ENCODE results near the gene AIF1.

The AIF1 gene

GRCh38 chr6:31654574-31655348 is 39.7 kb downstream of the AIF1 start:
- H3K36me3 Mint-ChIP-seq (ENCODE audit: low read depth): peaks cover 83% of the 10 kb centered on the region
- H3K9me3 Mint-ChIP-seq: no peaks in the 10 kb centered on the region
- H3K27ac Mint-ChIP-seq: no peak overlapping the region
- intact Hi-C loops (cut with micrococcal nuclease): no loop called here
- H3K4me1 Mint-ChIP-seq (ENCODE audit: low read depth): peaks cover 65% of the 10 kb centered on the region
- H3K27me3 Mint-ChIP-seq: no peaks in the 10 kb centered on the region
- H3K4me3 Mint-ChIP-seq: no peak overlapping the region

GRCh38 chr6:31655349-31656237 is 40.6 kb downstream of the AIF1 start, which contains the start of gene APOM:
Gene APOM (plus strand): TSS chr6:31655894. CDS start chr6:31655967, 73 bp downstream.
- Mint-ChIP-seq H3K36me3 (ENCODE audit: low read depth) (peaks cover 81% of the 10 kb centered on the region), H3K4me1 (ENCODE audit: low read depth) (peaks cover 59% of the 10 kb centered on the region), H3K27ac (no peak within 1 kb of the TSS), H3K27me3 (no peaks in the 10 kb centered on the region), H3K9me3 (no peaks in the 10 kb centered on the region), H3K4me3 (no peak within 1 kb of the TSS)
- intact Hi-C loops (cut with micrococcal nuclease): no loop called here

- Mint-ChIP-seq H3K4me1 (ENCODE audit: low read depth) (peaks cover 63% of the 10 kb centered on the region), H3K4me3 (peak overlapping the region; percentile 28), H3K36me3 (ENCODE audit: low read depth) (peaks cover 75% of the 10 kb centered on the region), H3K9me3 (no peaks in the 10 kb centered on the region), H3K27ac (peak overlapping the region; percentile 10), H3K27me3 (no peaks in the 10 kb centered on the region)
- intact Hi-C loops (cut with micrococcal nuclease): no loop called here
Measured at GRCh38 chr6:31657406-31658157, 42.5 kb downstream of the AIF1 start.

- Mint-ChIP-seq H3K9me3 (no peaks in the 10 kb centered on the region), H3K4me1 (ENCODE audit: low read depth) (peaks cover 70% of the 10 kb centered on the region), H3K27me3 (no peaks in the 10 kb centered on the region), H3K36me3 (ENCODE audit: low read depth) (peaks cover 75% of the 10 kb centered on the region), H3K27ac (peak overlapping the region; percentile 10), H3K4me3 (peak overlapping the region; percentile 28)
- intact Hi-C loops (cut with micrococcal nuclease): no loop called here
Measured at GRCh38 chr6:31658158-31658688, 43.2 kb downstream of the AIF1 start.

- Mint-ChIP-seq H3K4me1 (ENCODE audit: low read depth) (peaks cover 79% of the 10 kb centered on the region), H3K9me3 (no peaks in the 10 kb centered on the region), H3K27ac (peak overlapping the region; percentile 95), H3K27me3 (no peaks in the 10 kb centered on the region), H3K36me3 (ENCODE audit: low read depth) (peaks cover 84% of the 10 kb centered on the region), H3K4me3 (peak overlapping the region; percentile 83)
- intact Hi-C loops (cut with micrococcal nuclease): no loop called here
Measured at GRCh38 chr6:31658983-31659648, 44.1 kb downstream of the AIF1 start.

GRCh38 chr6:31659649-31660380 is 44.8 kb downstream of the AIF1 start:
- no peaks in the 10 kb centered on the region for H3K9me3 Mint-ChIP-seq
- no peaks in the 10 kb centered on the region for H3K27me3 Mint-ChIP-seq
- H3K4me1 Mint-ChIP-seq (ENCODE audit: low read depth): peaks cover 86% of the 10 kb centered on the region
- intact Hi-C loops (cut with micrococcal nuclease): loop anchor here (1.0 kb wide), 1 partner anchor 8 kb away; the partner anchor contains the start of gene BAG6
- H3K36me3 Mint-ChIP-seq (ENCODE audit: low read depth): peaks cover 91% of the 10 kb centered on the region
- peak overlapping the region; percentile 83 for H3K4me3 Mint-ChIP-seq
- peak overlapping the region; percentile 95 for H3K27ac Mint-ChIP-seq

- H3K27ac Mint-ChIP-seq: peak within 1 kb of the TSS; percentile 95
- no peaks in the 10 kb centered on the region for H3K27me3 Mint-ChIP-seq
- H3K9me3 Mint-ChIP-seq: no peaks in the 10 kb centered on the region
- peak within 1 kb of the TSS; percentile 83 for H3K4me3 Mint-ChIP-seq
- H3K4me1 Mint-ChIP-seq (ENCODE audit: low read depth): peaks cover 82% of the 10 kb centered on the region
- intact Hi-C loops (cut with micrococcal nuclease): loop anchor here (1.0 kb wide), 1 partner anchor 8 kb away; the partner anchor contains the start of gene BAG6
- H3K36me3 Mint-ChIP-seq (ENCODE audit: low read depth): peaks cover 86% of the 10 kb centered on the region
Measured at GRCh38 chr6:31660381-31661261, 45.6 kb downstream of the AIF1 start, which contains the start of gene C6orf47. Gene C6orf47 (minus strand): TSS chr6:31660778. CDS start chr6:31659947, 831 bp downstream.

GRCh38 chr6:31661262-31662123 is 46.5 kb downstream of the AIF1 start:
- H3K27ac Mint-ChIP-seq: peak overlapping the region; percentile 95
- peak overlapping the region; percentile 83 for H3K4me3 Mint-ChIP-seq
- H3K9me3 Mint-ChIP-seq: no peaks in the 10 kb centered on the region
- peaks cover 86% of the 10 kb centered on the region for H3K36me3 Mint-ChIP-seq (ENCODE audit: low read depth)
- peaks cover 74% of the 10 kb centered on the region for H3K4me1 Mint-ChIP-seq (ENCODE audit: low read depth)
- no peaks in the 10 kb centered on the region for H3K27me3 Mint-ChIP-seq
- intact Hi-C loops (cut with micrococcal nuclease): no loop called here

- Mint-ChIP-seq H3K9me3 (no peaks in the 10 kb centered on the region), H3K36me3 (ENCODE audit: low read depth) (peaks cover 86% of the 10 kb centered on the region), H3K27ac (peak overlapping the region; percentile 95), H3K4me3 (no peak overlapping the region), H3K27me3 (no peaks in the 10 kb centered on the region), H3K4me1 (ENCODE audit: low read depth) (peaks cover 75% of the 10 kb centered on the region)
- intact Hi-C loops (cut with micrococcal nuclease): no loop called here
Measured at GRCh38 chr6:31662124-31662723, 47.2 kb downstream of the AIF1 start.

GRCh38 chr6:31663126-31663960 is 48.3 kb downstream of the AIF1 start:
- Mint-ChIP-seq H3K4me3 (peak overlapping the region; percentile 94), H3K9me3 (no peaks in the 10 kb centered on the region), H3K27me3 (no peaks in the 10 kb centered on the region), H3K36me3 (ENCODE audit: low read depth) (peaks cover 86% of the 10 kb centered on the region), H3K27ac (peak overlapping the region; percentile 95), H3K4me1 (ENCODE audit: low read depth) (peaks cover 75% of the 10 kb centered on the region)
- intact Hi-C loops (cut with micrococcal nuclease): no loop called here

Data from dendritic cell treated with granulocyte-macrophage colony-stimulating factor and Interleukin-4, amounts not matched to agents 40 ng/mL and 50 ng/mL, for 4 days (primary cell).